DND-41 (cell line): ENCODE measurements around the gene CIAO1.

Experiments
- ATAC-seq: fragments of 200-7000 bp; cut with Tn5 transposase; 3 replicates; pipeline ENCODE4 v1.9.1; 2021; ENCODE audit warnings: low read depth; ENCODE audit not compliant: insufficient read depth
- DNase-seq: peaks from one replicate; pipeline ENCODE4 v3.0.0-alpha.2; 2020
- H2AFZ ChIP-seq: 2 replicates; pipeline ENCODE4 v1.6.0; 2012; ENCODE audit warnings: low read depth, low read length
- H3K27ac ChIP-seq: 2 replicates; pipeline ENCODE4 v1.5.1; 2012; ENCODE audit warnings: low read length, inconsistent platforms
- H3K27me3 ChIP-seq: fragments of 200-600 bp; sonication (generic); 2 replicates; pipeline ENCODE4 v1.6.0; 2012; ENCODE audit warnings: low read length, mild to moderate bottlenecking, inconsistent platforms; ENCODE audit not compliant: insufficient read depth, poor library complexity
- H3K36me3 ChIP-seq: 2 replicates; pipeline ENCODE4 v1.5.1; 2012; ENCODE audit warnings: low read length, inconsistent platforms; ENCODE audit not compliant: insufficient read depth
- H3K4me1 ChIP-seq: 2 replicates; pipeline ENCODE4 v1.5.1; 2012; ENCODE audit warnings: mild to moderate bottlenecking, low read length; ENCODE audit not compliant: insufficient read depth
- H3K4me2 ChIP-seq: 2 replicates; pipeline ENCODE4 v1.6.0; 2012; ENCODE audit warnings: mild to moderate bottlenecking, moderate library complexity, low read length, inconsistent platforms; ENCODE audit not compliant: insufficient read depth
- H3K4me3 ChIP-seq, 2 experiments: fragments of 200-600 bp in 1 of 2; shearing (Covaris generic) in 1 of 2; 2 replicates each; pipeline ENCODE4 v1.5.1; 2012 to 2016; ENCODE audit warnings: inconsistent platforms in 2 of 2, low read length in 2 of 2, mild to moderate bottlenecking in 2 of 2, low read depth in 1 of 2, moderate library complexity in 1 of 2
- H3K79me2 ChIP-seq: 2 replicates; pipeline ENCODE4 v1.6.0; 2012; ENCODE audit warnings: low read length, inconsistent platforms; ENCODE audit not compliant: insufficient read depth
- H3K9ac ChIP-seq: 2 replicates; pipeline ENCODE4 v1.6.0; 2012; ENCODE audit warnings: low read depth, mild to moderate bottlenecking, inconsistent platforms, low read length, moderate library complexity
- H3K9me3 ChIP-seq: 2 replicates; pipeline ENCODE4 v1.5.1; 2012; ENCODE audit warnings: low read length, moderate library complexity, mild to moderate bottlenecking, inconsistent platforms; ENCODE audit not compliant: insufficient read depth, severe bottlenecking
- H4K20me1 ChIP-seq: 2 replicates; pipeline ENCODE4 v1.6.0; 2012; ENCODE audit warnings: low read length; ENCODE audit not compliant: insufficient read depth
- CTCF ChIP-seq: IDR thresholded peaks from 2 replicates; pipeline ENCODE4 v1.5.1; 2012; ENCODE audit warnings: borderline replicate concordance, low read length, moderate library complexity, mild to moderate bottlenecking; ENCODE audit not compliant: poor library complexity, severe bottlenecking; ENCODE audit errors: extremely low read depth
- EZH2 ChIP-seq: IDR thresholded peaks from 3 replicates; pipeline ENCODE4 v1.6.1; 2012; ENCODE audit warnings: borderline replicate concordance, low read depth, mild to moderate bottlenecking, moderate library complexity, low read length, inconsistent platforms; ENCODE audit not compliant: severe bottlenecking

CIAO1 gene

GRCh38 chr2:96318723-96319122 lies 52.7 kb downstream of the CIAO1 start:
- no peak overlapping the region for H2AFZ ChIP-seq
- no peaks in the 10 kb centered on the region for H3K79me2 ChIP-seq
- H3K27ac ChIP-seq, result no peak overlapping the region
- H3K9ac ChIP-seq, result no peak overlapping the region
- peaks cover 19% of the 10 kb centered on the region for H3K27me3 ChIP-seq
- no peak for DNase-seq
- ATAC-seq, result no peak
- no peaks in the 10 kb centered on the region for H4K20me1 ChIP-seq
- H3K4me1 ChIP-seq, result peaks cover 60% of the 10 kb centered on the region
- no peaks in the 10 kb centered on the region for H3K36me3 ChIP-seq
- H3K4me3 ChIP-seq, result no peak overlapping the region
- H3K4me2 ChIP-seq, result 0 out of 2 replicates have a peak overlapping the region, but pooled peaks have one; percentile 35
- no peaks in the 10 kb centered on the region for H3K9me3 ChIP-seq
- TF ChIP-seq CTCF (no peak), EZH2 (no peak)

- Histone ChIP-seq H4K20me1 (no peaks in the 10 kb centered on the region), H3K79me2 (no peaks in the 10 kb centered on the region), H3K9me3 (no peaks in the 10 kb centered on the region), H3K27me3 (peaks cover 19% of the 10 kb centered on the region), H3K4me2 (peak overlapping the region; percentile 35; the same call in 1 of the 2 replicates), H3K4me3 (no peak overlapping the region), H3K4me1 (peaks cover 64% of the 10 kb centered on the region), H3K27ac (no peak overlapping the region), H3K9ac (no peak overlapping the region), H2AFZ (no peak overlapping the region), H3K36me3 (no peaks in the 10 kb centered on the region)
- TF ChIP-seq CTCF (no peak), EZH2 (no peak)
- DNase-seq (no peak), ATAC-seq (no peak)
Observed at GRCh38 chr2:96319396-96319795, 53.4 kb downstream of the CIAO1 start.

- no peak overlapping the region for H3K4me3 ChIP-seq
- H3K4me2 ChIP-seq, result peak overlapping the region; percentile 86
- H3K4me1 ChIP-seq, result peaks cover 66% of the 10 kb centered on the region
- peaks cover 19% of the 10 kb centered on the region for H3K27me3 ChIP-seq
- H3K9me3 ChIP-seq, result no peaks in the 10 kb centered on the region
- H3K79me2 ChIP-seq, result peaks cover under 1% of the 10 kb centered on the region
- no peaks in the 10 kb centered on the region for H3K36me3 ChIP-seq
- H3K27ac ChIP-seq, result no peak overlapping the region
- peak overlapping the region; percentile 64; the same call in 1 of the 2 replicates for H3K9ac ChIP-seq
- DNase-seq (no peak), ATAC-seq (no peak)
- H4K20me1 ChIP-seq, result no peaks in the 10 kb centered on the region
- no peak for TF ChIP-seq CTCF
- no peak for TF ChIP-seq EZH2
- no peak overlapping the region for H2AFZ ChIP-seq
Observed at GRCh38 chr2:96320326-96320725, 54.3 kb downstream of the CIAO1 start.
